Lung (tissue), 12 donors: Measurements from ENCODE around the gene SAE1. TPM values are rescaled to one million over a fixed set of nuclear protein-coding genes. Genes with fewer than 3 reads are reported as not detected.

ENCODE experiments used
- ATAC-seq: fragments of 200-7000 bp; cut with Tn5 transposase; one replicate; pipeline ENCODE4 v1.9.1; 2020; ENCODE audit warnings: moderate number of reproducible peaks; ENCODE audit not compliant: insufficient read depth, low FRiP score
- DNase-seq, 3 donors: peaks; one replicate each; pipeline ENCODE4 v3.0.0-alpha.2; 2013 to 2017
- H3K27ac ChIP-seq, 2 donors: one replicate each; pipeline ENCODE4 v1.5.1; 2013; ENCODE audit warnings: mild to moderate bottlenecking in 2 of 2, moderate library complexity in 2 of 2, control low read depth in 1 of 2, inconsistent platforms in 1 of 2, low read depth in 1 of 2, low read length in 1 of 2
- H3K27me3 ChIP-seq, 3 donors: one replicate each; pipeline ENCODE4 v1.5.1; 2013; ENCODE audit warnings: low read length in 2 of 3; ENCODE audit not compliant: control insufficient read depth in 3 of 3, insufficient read depth in 3 of 3
- H3K36me3 ChIP-seq, 4 donors: one replicate each; pipeline ENCODE4 v1.5.1; 2013; ENCODE audit warnings: low read length in 4 of 4, mild to moderate bottlenecking in 1 of 4, moderate library complexity in 1 of 4; ENCODE audit not compliant: control insufficient read depth in 4 of 4, insufficient read depth in 4 of 4
- H3K4me1 ChIP-seq, 5 donors: one replicate each; pipeline ENCODE4 v1.5.1; 2013; ENCODE audit warnings: low read length in 5 of 5, mild to moderate bottlenecking in 2 of 5, moderate library complexity in 1 of 5; ENCODE audit not compliant: control insufficient read depth in 5 of 5, insufficient read depth in 5 of 5
- H3K4me3 ChIP-seq: one replicate; pipeline ENCODE4 v1.5.1; 2013; ENCODE audit warnings: mild to moderate bottlenecking, control low read depth, moderate library complexity
- H3K9ac ChIP-seq, 2 donors: one replicate each; pipeline ENCODE4 v1.5.1; 2013; ENCODE audit warnings: low read length in 2 of 2, control low read depth in 1 of 2; ENCODE audit not compliant: insufficient read depth in 1 of 2
- H3K9me3 ChIP-seq, 4 donors: one replicate each; pipeline ENCODE4 v1.5.1; 2013; ENCODE audit warnings: low read length in 3 of 4, mild to moderate bottlenecking in 1 of 4, moderate library complexity in 1 of 4; ENCODE audit not compliant: control insufficient read depth in 4 of 4, insufficient read depth in 3 of 4
- CTCF ChIP-seq: IDR thresholded peaks from 2 replicates; pipeline ENCODE4 v1.5.1; 2012; ENCODE audit warnings: mild to moderate bottlenecking; ENCODE audit errors: control extremely low read depth, extremely low read depth
- WGBS, 2 donors: extraction: QIAGEN DNeasy Blood & Tissue Kit; methylation state at CpG; one replicate each; pipeline ENCODE4 v1.1.7; 2013; 5-methylcytosine and 5-hydroxymethylcytosine counted together
- polyA plus RNA-seq, 2 donors: library from polyadenylated mRNA; stranded (reverse); fragments of 200-250 nt; gene quantifications; one replicate each; pipeline ENCODE4 v1.2.1, GENCODE V29; 2013
- total RNA-seq, 2 donors: library from RNA; depleted of rRNA in 1 of 2; stranded (reverse); fragments of >200 nt in 1 of 2; gene quantifications; one replicate each; pipeline ENCODE4 v1.2.1, GENCODE V29; 2014 to 2021
- donor health status: control.
- donor health status: control.
- donor health status: Bipolar disorder and iron deficiency.
- donor health status: healthy.
- donor health status: DM: yes; HTN: yes; CAD: no.

Gene SAE1
- total and polyA plus RNA-seq, 4 donors: 28.6 to 58.1 (median 55.9) TPM

- no peak for TF ChIP-seq CTCF
- Histone ChIP-seq H3K9ac (no peak overlapping the region), H3K27me3 (no peaks in the 10 kb centered on the region), H3K9me3 (no peaks in the 10 kb centered on the region), H3K4me3 (no peak overlapping the region), H3K27ac (no peak overlapping the region), H3K4me1 (no peaks in the 10 kb centered on the region), H3K36me3 (peaks cover 38 to 61% (median 49%) of the 10 kb centered on the region in 4 donors)
- DNase-seq (no peak), ATAC-seq (no peak)
- WGBS, 2 donors: 93 to 96% methylated on average over 24 of the region's 24 CpGs
Observed at GRCh38 chr19:47084879-47085439, 45.7 kb upstream of the SAE1 start.

- Histone ChIP-seq H3K9ac (no peak overlapping the region), H3K9me3 (no peaks in the 10 kb centered on the region), H3K4me3 (no peak overlapping the region), H3K27ac (no peak overlapping the region), H3K36me3 (peaks cover 36 to 61% (median 46%) of the 10 kb centered on the region in 4 donors), H3K27me3 (no peaks in the 10 kb centered on the region), H3K4me1 (no peaks in the 10 kb centered on the region)
- no peak for DNase-seq
- WGBS, 2 donors: 96 to 97% methylated on average over 17 of the region's 17 CpGs
- ATAC-seq: no peak
- TF ChIP-seq CTCF: no peak
Observed at GRCh38 chr19:47086280-47086679, 44.4 kb upstream of the SAE1 start.

- Histone ChIP-seq H3K27ac (no peak overlapping the region), H3K4me3 (no peak overlapping the region), H3K9ac (no peak overlapping the region), H3K27me3 (no peaks in the 10 kb centered on the region), H3K9me3 (no peaks in the 10 kb centered on the region), H3K36me3 (peaks cover 12 to 42% (median 36%) of the 10 kb centered on the region in 4 donors), H3K4me1 (peaks cover 0 to 2% (median 0%) of the 10 kb centered on the region in 5 donors)
- ATAC-seq (no peak), DNase-seq (no peak)
- no peak for TF ChIP-seq CTCF
- WGBS, 2 donors: 96 to 98% methylated on average over 19 to 21 of the region's 21 CpGs
Observed at GRCh38 chr19:47089767-47090350, 40.8 kb upstream of the SAE1 start.
